H9 (cell line): Measurements from ENCODE around the gene MAP6. TPM values are rescaled to one million over a fixed set of nuclear protein-coding genes. Genes with fewer than 3 reads are reported as not detected.

ENCODE experiments used
- DNase-seq: peaks from one replicate; pipeline ENCODE4 v3.0.0-alpha.2; 2017
- H2AFZ ChIP-seq: one replicate; pipeline ENCODE4 v1.6.1; 2013; ENCODE audit warnings: mild to moderate bottlenecking, low read length, control low read depth, moderate library complexity
- H2AK5ac ChIP-seq: 2 replicates; pipeline ENCODE4 v1.6.1; 2013; ENCODE audit warnings: low read length, control low read depth, mixed read lengths; ENCODE audit not compliant: insufficient read length
- H2BK120ac ChIP-seq: one replicate; pipeline ENCODE4 v1.6.1; 2013; ENCODE audit warnings: low read depth, mild to moderate bottlenecking, low read length, control low read depth, inconsistent platforms; ENCODE audit not compliant: poor library complexity, severe bottlenecking
- H2BK12ac ChIP-seq: 2 replicates; pipeline ENCODE4 v1.6.1; 2013; ENCODE audit warnings: low read length, control low read depth, mixed read lengths, low read depth; ENCODE audit not compliant: insufficient read length
- H2BK15ac ChIP-seq: 2 replicates; pipeline ENCODE4 v1.6.1; 2013; ENCODE audit warnings: low read depth, low read length, control low read depth
- H2BK20ac ChIP-seq: one replicate; pipeline ENCODE4 v1.6.1; 2013; ENCODE audit warnings: low read depth, mild to moderate bottlenecking, low read length, control low read depth, inconsistent platforms; ENCODE audit not compliant: poor library complexity, severe bottlenecking
- H2BK5ac ChIP-seq: 2 replicates; pipeline ENCODE4 v1.6.1; 2013; ENCODE audit warnings: low read length, control low read depth, mixed read lengths; ENCODE audit not compliant: insufficient read length
- H3K14ac ChIP-seq: 2 replicates; pipeline ENCODE4 v1.6.1; 2013; ENCODE audit warnings: low read length, control low read depth; ENCODE audit not compliant: insufficient read depth
- H3K18ac ChIP-seq: 2 replicates; pipeline ENCODE4 v1.6.1; 2013; ENCODE audit warnings: low read depth, mild to moderate bottlenecking, mixed read lengths, low read length, control low read depth; ENCODE audit not compliant: insufficient read length
- H3K23ac ChIP-seq: 2 replicates; pipeline ENCODE4 v1.6.1; 2013; ENCODE audit warnings: low read length, control low read depth, mixed read lengths, low read depth; ENCODE audit not compliant: insufficient read length
- H3K23me2 ChIP-seq: 2 replicates; pipeline ENCODE4 v1.6.1; 2013; ENCODE audit warnings: low read depth, mild to moderate bottlenecking, mixed read lengths, low read length, control low read depth; ENCODE audit not compliant: insufficient read length, poor library complexity, severe bottlenecking
- H3K27ac ChIP-seq: 2 replicates; pipeline ENCODE4 v1.5.1; 2013; ENCODE audit warnings: low read length, control low read depth, mixed read lengths, low read depth; ENCODE audit not compliant: insufficient read length
- H3K27me3 ChIP-seq: 2 replicates; pipeline ENCODE4 v1.6.1; 2013; ENCODE audit warnings: low read length, control low read depth, inconsistent platforms; ENCODE audit not compliant: insufficient read depth
- H3K4ac ChIP-seq: 2 replicates; pipeline ENCODE4 v1.6.1; 2013; ENCODE audit warnings: low read depth, mild to moderate bottlenecking, control low read depth, inconsistent platforms, low read length, moderate library complexity
- H3K4me1 ChIP-seq: 2 replicates; pipeline ENCODE4 v1.6.1; 2013; ENCODE audit warnings: low read length, control low read depth, inconsistent platforms; ENCODE audit not compliant: insufficient read depth
- H3K4me2 ChIP-seq: 2 replicates; pipeline ENCODE4 v1.6.1; 2013; ENCODE audit warnings: low read length, control low read depth, mixed read lengths; ENCODE audit not compliant: insufficient read length, insufficient read depth
- H3K56ac ChIP-seq: 2 replicates; pipeline ENCODE4 v1.6.1; 2013; ENCODE audit warnings: low read depth, mild to moderate bottlenecking, mixed read lengths, low read length, control low read depth; ENCODE audit not compliant: insufficient read length
- H3K79me1 ChIP-seq: 2 replicates; pipeline ENCODE4 v1.6.1; 2013; ENCODE audit warnings: low read depth, mild to moderate bottlenecking, moderate library complexity, low read length, control low read depth, inconsistent platforms; ENCODE audit not compliant: insufficient read depth, poor library complexity, severe bottlenecking
- H3K79me2 ChIP-seq: 2 replicates; pipeline ENCODE4 v1.6.1; 2013; ENCODE audit warnings: low read length, control low read depth, inconsistent platforms; ENCODE audit not compliant: insufficient read depth
- H3K9ac ChIP-seq: 2 replicates; pipeline ENCODE4 v1.6.1; 2013; ENCODE audit warnings: low read length, control low read depth, mixed read lengths; ENCODE audit not compliant: insufficient read length; ENCODE audit errors: extremely low read depth
- H3K9me3 ChIP-seq: one replicate; pipeline ENCODE4 v1.6.1; 2013; ENCODE audit warnings: low read depth, low read length, inconsistent platforms; ENCODE audit not compliant: control insufficient read depth
- H3T11ph ChIP-seq: one replicate; pipeline ENCODE4 v1.6.1; 2013; ENCODE audit warnings: mild to moderate bottlenecking, low read length, control low read depth, inconsistent platforms
- H4K20me1 ChIP-seq: one replicate; pipeline ENCODE4 v1.6.1; 2013; ENCODE audit not compliant: control insufficient read depth, insufficient read length, insufficient read depth
- H4K5ac ChIP-seq: 2 replicates; pipeline ENCODE4 v1.6.1; 2013; ENCODE audit warnings: low read depth, mild to moderate bottlenecking, mixed read lengths, low read length, control low read depth; ENCODE audit not compliant: insufficient read length
- H4K8ac ChIP-seq: replicated peaks from 2 replicates; pipeline ENCODE4 v1.6.1; 2013; ENCODE audit warnings: low read length, control low read depth, mixed read lengths, low read depth; ENCODE audit not compliant: insufficient read length
- H4K91ac ChIP-seq: 2 replicates; pipeline ENCODE4 v1.6.1; 2013; ENCODE audit warnings: low read depth, mild to moderate bottlenecking, moderate library complexity, mixed read lengths, low read length, control low read depth; ENCODE audit not compliant: insufficient read length
- H3K27ac Mint-ChIP-seq, 3 experiments: 2 replicates in 2 of 3; 3 replicates in 1 of 3; pipeline ENCODE4 v1.8.0; 2020 to 2021; ENCODE audit warnings: mixed read lengths in 3 of 3, mild to moderate bottlenecking in 1 of 3, moderate library complexity in 1 of 3
- H3K27me3 Mint-ChIP-seq: 2 replicates; pipeline ENCODE4 v1.8.0; 2021; ENCODE audit warnings: low read depth, mild to moderate bottlenecking, moderate library complexity, mixed read lengths
- H3K36me3 Mint-ChIP-seq, 3 experiments: 2 replicates in 2 of 3; 3 replicates in 1 of 3; pipeline ENCODE4 v1.8.0; 2020 to 2021; ENCODE audit warnings: low read depth in 3 of 3, mixed read lengths in 3 of 3; ENCODE audit not compliant: insufficient read depth in 1 of 3
- H3K4me1 Mint-ChIP-seq, 2 experiments: 2 replicates each; pipeline ENCODE4 v1.8.0; 2020; ENCODE audit warnings: mixed read lengths in 2 of 2
- H3K4me3 Mint-ChIP-seq, 2 experiments: 2 replicates in 1 of 2; 3 replicates in 1 of 2; pipeline ENCODE4 v1.8.0; 2020 to 2021; ENCODE audit warnings: mild to moderate bottlenecking in 2 of 2, mixed read lengths in 2 of 2, moderate library complexity in 1 of 2
- H3K9me3 Mint-ChIP-seq, 2 experiments: 2 replicates in 1 of 2; 3 replicates in 1 of 2; pipeline ENCODE4 v1.8.0; 2020; ENCODE audit warnings: mild to moderate bottlenecking in 2 of 2, mixed read lengths in 2 of 2, moderate library complexity in 1 of 2
- CTCF ChIP-seq: fragments of 200-600 bp; sonication (generic); conservative IDR thresholded peaks from 3 replicates; pipeline ENCODE4 v1.8.0; 2021; ENCODE audit warnings: antibody characterized with exemption, mild to moderate bottlenecking
- WGBS: extraction: QIAGEN DNeasy Blood & Tissue Kit; methylation state at CpG from one replicate; pipeline ENCODE4 v1.1.7; 2013; ENCODE audit warnings: missing lambda C conversion rate, low lambda C conversion rate, mixed read lengths; ENCODE audit not compliant: insufficient read length; ENCODE audit errors: extremely low coverage; 5-methylcytosine and 5-hydroxymethylcytosine counted together
- total RNA-seq: library from RNA; stranded (reverse); gene quantifications from 2 replicates; pipeline ENCODE4 v1.2.1, GENCODE V29; 2021

Gene MAP6
- total RNA-seq, 1 experiment from 2014 or later = 0.77 TPM

GRCh38 chr11:75553889-75554257, 115.0 kb downstream of the MAP6 start:
- H4K91ac ChIP-seq = no peak overlapping the region
- Mint-ChIP-seq H3K36me3 (peaks cover 0 to 4% (median 0%) of the 10 kb centered on the region in 3 experiments; a peak in 1 of 7 replicates), H3K9me3 (peaks cover 0 to 3% of the 10 kb centered on the region in 2 experiments; a peak in 2 of 5 replicates), H3K27ac (peak overlapping the region; percentile 93 to 97 (median 94); a peak in 5 of 7 replicates), H3K27me3 (peaks cover 5% of the 10 kb centered on the region), H3K4me3 (no peak overlapping the region), H3K4me1 (peaks cover 14 to 44% of the 10 kb centered on the region in 2 experiments)
- H3K56ac ChIP-seq = no peak overlapping the region
- no peak for TF ChIP-seq CTCF
- H3K9ac ChIP-seq = no peak overlapping the region
- H2AFZ ChIP-seq = no peak overlapping the region
- no peaks in the 10 kb centered on the region for H4K20me1 ChIP-seq
- H2AK5ac ChIP-seq = no peak overlapping the region
- no CpG with 5 or more reads among the region's 1 CpG for WGBS
- H3K27ac ChIP-seq = no peak overlapping the region
- H3K4me1 ChIP-seq = no peaks in the 10 kb centered on the region; the same call in 1 of the 2 replicates
- H3K14ac ChIP-seq = no peak overlapping the region
- H3K79me1 ChIP-seq = no peaks in the 10 kb centered on the region
- no peak overlapping the region for H3K4me2 ChIP-seq
- no peaks in the 10 kb centered on the region for H3K9me3 ChIP-seq
- H4K5ac ChIP-seq = no peak overlapping the region
- H3K23me2 ChIP-seq = no peaks in the 10 kb centered on the region
- no peaks in the 10 kb centered on the region for H3K79me2 ChIP-seq
- no peak for DNase-seq
- H3K23ac ChIP-seq = no peak overlapping the region
- H3K18ac ChIP-seq = peak overlapping the region; percentile 27
- H3K4ac ChIP-seq = no peak overlapping the region; the same call in 1 of the 2 replicates
- no peak overlapping the region for H2BK5ac ChIP-seq
- no peak overlapping the region for H2BK120ac ChIP-seq
- no peak overlapping the region for H2BK12ac ChIP-seq
- no peaks in the 10 kb centered on the region for H3K27me3 ChIP-seq
- no peak overlapping the region for H2BK20ac ChIP-seq
- no peak overlapping the region for H4K8ac ChIP-seq
- H3T11ph ChIP-seq = no peak overlapping the region
- no peak overlapping the region for H2BK15ac ChIP-seq
